PC-3 (cell line): Measurements from ENCODE around the gene LPIN2.

ENCODE experiments used
- CTCF ChIP-seq: fragments of 300-600 bp; sonication (generic); conservative IDR thresholded peaks from 2 replicates; pipeline ENCODE4 v1.5.1; 2017; ENCODE audit warnings: antibody characterized with exemption, low read depth, mild to moderate bottlenecking, low read length
- EZH2 ChIP-seq: fragments of 300-600 bp; sonication (generic); IDR thresholded peaks from one replicate; pipeline ENCODE4 v1.6.1; 2017; ENCODE audit warnings: antibody characterized with exemption, mild to moderate bottlenecking, low read length; ENCODE audit not compliant: unreplicated experiment
- EZH2phosphoT487 ChIP-seq: fragments of 300-600 bp; sonication (generic); IDR thresholded peaks from 2 replicates; pipeline ENCODE4 v1.6.1; 2018; ENCODE audit warnings: mild to moderate bottlenecking, antibody characterized with exemption, low read length, borderline replicate concordance

- TF ChIP-seq CTCF (no peak), EZH2 (no peak), EZH2phosphoT487 (no peak)
These were observed 32.8 kb downstream of the LPIN2 start for GRCh38 chr18:2979871-2980790.
